A673 (cell line): ENCODE measurements around the gene KCNMA1. TPM values are rescaled to one million over a fixed set of nuclear protein-coding genes. Genes with fewer than 3 reads are reported as not detected.

Experiments used
- BruUV-seq: library from RNA; stranded (reverse); fragments of 400-500 nt; replicated peaks from 2 replicates; lab custom pipeline; 2021; lab: Mats Ljungman, UMichigan
- CTCF ChIA-PET: fragments of 300-600 bp; sonication (Branson Sonifier 250); formaldehyde crosslinking; loops from one replicate; lab custom pipeline; 2022; ENCODE audit warnings: antibody characterized with exemption; lab: Charles Lee
- POLR2A ChIA-PET: fragments of 300-600 bp; sonication (Branson Sonifier 250); formaldehyde crosslinking; loops from one replicate; lab custom pipeline; 2022; ENCODE audit warnings: antibody characterized with exemption; ENCODE audit not compliant: low non-redundant PET; lab: Charles Lee
- DNase-seq: peaks from one replicate; pipeline ENCODE4 v3.0.0-alpha.2; 2015; ENCODE audit warnings: low spot score
- H3K27ac ChIP-seq: fragments of 200-600 bp; sonication (generic); 2 replicates; pipeline ENCODE4 v1.5.1; 2016; ENCODE audit warnings: mixed run types, low read depth, mild to moderate bottlenecking, mixed read lengths, antibody characterized with exemption, low read length; ENCODE audit not compliant: poor library complexity, severe bottlenecking
- H3K27me3 ChIP-seq: fragments of 200-600 bp; sonication (generic); replicated peaks from 2 replicates; pipeline ENCODE4 v1.6.1; 2017; ENCODE audit warnings: mixed run types, low read depth, mild to moderate bottlenecking, mixed read lengths, antibody characterized with exemption, low read length; ENCODE audit not compliant: insufficient read depth, poor library complexity
- H3K36me3 ChIP-seq: fragments of 200-600 bp; sonication (generic); 2 replicates; pipeline ENCODE4 v1.6.1; 2016; ENCODE audit warnings: mixed run types, mild to moderate bottlenecking, mixed read lengths, antibody characterized with exemption, low read length; ENCODE audit not compliant: insufficient read depth, poor library complexity, severe bottlenecking
- H3K4me1 ChIP-seq: fragments of 200-600 bp; sonication (generic); 2 replicates; pipeline ENCODE4 v1.6.1; 2017; ENCODE audit warnings: mixed run types, mild to moderate bottlenecking, mixed read lengths, antibody characterized with exemption, low read length; ENCODE audit not compliant: insufficient read depth, poor library complexity, severe bottlenecking
- H3K4me3 ChIP-seq: fragments of 200-600 bp; sonication (generic); 2 replicates; pipeline ENCODE4 v1.5.1; 2016; ENCODE audit warnings: low read depth, mixed run types, mild to moderate bottlenecking, mixed read lengths, low read length; ENCODE audit not compliant: poor library complexity, severe bottlenecking
- H3K9me3 ChIP-seq: fragments of 200-600 bp; sonication (generic); 2 replicates; pipeline ENCODE4 v1.6.1; 2016; ENCODE audit warnings: mixed run types, low read depth, mild to moderate bottlenecking, mixed read lengths, antibody characterized with exemption, low read length; ENCODE audit not compliant: poor library complexity, severe bottlenecking
- CTCF ChIP-seq: fragments of 300-800, 200-600 bp; sonication (generic); conservative IDR thresholded peaks from 2 replicates; pipeline ENCODE4 v1.5.1; 2017; ENCODE audit warnings: low read depth, mild to moderate bottlenecking, antibody characterized with exemption, low read length, moderate library complexity, mixed read lengths
- EZH2 ChIP-seq: fragments of 200-600 bp; sonication (generic); IDR thresholded peaks from 2 replicates; pipeline ENCODE4 v1.6.1; 2017; ENCODE audit warnings: borderline replicate concordance, low read depth, mild to moderate bottlenecking, mixed read lengths, antibody characterized with exemption, low read length; ENCODE audit not compliant: poor library complexity, severe bottlenecking
- intact Hi-C: fragments of 100-400 bp; cut with micrococcal nuclease; formaldehyde crosslinking; loops from one replicate; pipeline ENCODE4 v1.10.0; 2022; ENCODE audit not compliant: unreplicated experiment
- total RNA-seq: library from RNA; stranded (reverse); gene quantifications from 2 replicates; pipeline ENCODE4 v1.2.3, GENCODE V29; 2021

KCNMA1 gene
- total RNA-seq, 1 experiment from 2014 or later: 0.84 TPM

DNA sequence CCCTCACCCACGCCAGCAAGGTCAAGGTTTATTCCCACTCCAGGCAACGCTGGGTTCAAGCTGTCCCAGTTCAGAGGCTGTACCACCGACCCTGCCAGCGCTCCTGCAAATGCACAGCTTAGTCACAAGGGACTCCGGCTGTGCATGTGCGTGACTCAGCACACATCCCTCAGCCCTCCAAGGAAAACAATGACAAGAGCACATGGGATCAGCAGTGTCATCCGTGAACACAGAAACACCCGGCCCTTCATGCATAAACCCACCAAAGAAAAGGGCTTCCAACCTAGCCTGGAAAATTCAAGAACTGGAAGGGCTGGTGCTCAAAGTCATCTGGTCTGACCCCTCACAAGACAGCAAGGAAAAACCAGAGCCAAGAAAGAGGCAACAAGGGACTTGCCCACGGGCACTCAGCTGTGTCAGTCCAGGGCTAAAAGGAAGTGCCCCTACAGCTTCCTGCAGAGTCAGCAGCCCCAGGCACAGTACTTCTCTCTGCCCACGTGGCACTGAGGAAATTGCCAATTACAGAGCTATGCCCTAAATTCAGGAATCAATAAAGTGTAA lies 106.1 kb downstream of the KCNMA1 start:
- H3K9me3 ChIP-seq: no peaks in the 10 kb centered on the region
- peak; percentile 87 for DNase-seq
- H3K27me3 ChIP-seq: peaks cover 56% of the 10 kb centered on the region
- intact Hi-C loops: no loop called here
- no TSS peak for BruUV-seq
- H3K36me3 ChIP-seq: no peaks in the 10 kb centered on the region
- H3K4me1 ChIP-seq: peaks cover 15% of the 10 kb centered on the region
- ChIA-PET POLR2A (no interaction called here), CTCF (interaction anchor here (0.6 kb wide), 1 partner anchor 110 kb away, joined by 3 read pairs; no protein-coding TSS in a partner anchor)
- no peak overlapping the region for H3K27ac ChIP-seq
- no peak for TF ChIP-seq EZH2
- no peak for TF ChIP-seq CTCF
- no peak overlapping the region for H3K4me3 ChIP-seq

- BruUV-seq: no TSS peak
- POLR2A ChIA-PET: no interaction called here
- peaks cover 15% of the 10 kb centered on the region for H3K4me1 ChIP-seq
Measured at GRCh38 chr10:77530011-77530410, 107.6 kb downstream of the KCNMA1 start.

GRCh38 chr10:77529050-77529576 lies 108.5 kb downstream of the KCNMA1 start:
- intact Hi-C loops: no loop called here
- no peak for DNase-seq
- Histone ChIP-seq H3K27me3 (peaks cover 47% of the 10 kb centered on the region), H3K9me3 (no peaks in the 10 kb centered on the region), H3K36me3 (no peaks in the 10 kb centered on the region), H3K4me3 (no peak overlapping the region), H3K27ac (no peak overlapping the region), H3K4me1 (peaks cover 15% of the 10 kb centered on the region)
- TF ChIP-seq EZH2 (no peak), CTCF (no peak)
- ChIA-PET CTCF (no interaction called here), POLR2A (no interaction called here)
- no TSS peak for BruUV-seq

More at GRCh38 chr10:77530011-77530410, 107.6 kb downstream of the KCNMA1 start:
- Histone ChIP-seq H3K27me3 (peaks cover 48% of the 10 kb centered on the region), H3K9me3 (no peaks in the 10 kb centered on the region), H3K36me3 (no peaks in the 10 kb centered on the region), H3K4me3 (no peak overlapping the region), H3K27ac (no peak overlapping the region)
- CTCF ChIA-PET: no interaction called here
- intact Hi-C loops: no loop called here
- no peak for DNase-seq
- TF ChIP-seq EZH2: no peak
- no peak for TF ChIP-seq CTCF
